T follicular helper cell (primary cell): Measurements from ENCODE around the gene ZNF532.
A peak's percentile ranks its signal among the peaks of the same experiment; 100 is the strongest.
"Not testable (repeated sequence)": the region's sequence is repeated elsewhere in the genome, so short reads cannot be mapped to it uniquely, and the experiment has no call there.

ENCODE experiments used
- DNase-seq: peaks from one replicate; pipeline ENCODE4 v3.0.0-alpha.2; 2020; ENCODE audit warnings: low read depth

The ZNF532 gene

GRCh38 chr18:58847383-58848071, 17.1 kb upstream of the ZNF532 start:
- no peak for DNase-seq

- DNase-seq = no peak
Measured at GRCh38 chr18:58848685-58849084, 16.0 kb upstream of the ZNF532 start.

GRCh38 chr18:58850786-58851469, 13.7 kb upstream of the ZNF532 start:
- DNase-seq = no peak

- DNase-seq = no peak
Measured at GRCh38 chr18:58851856-58852255, 12.8 kb upstream of the ZNF532 start.

- no peak for DNase-seq
Measured at GRCh38 chr18:58852629-58853028, 12.0 kb upstream of the ZNF532 start.

- DNase-seq = no peak
Measured at GRCh38 chr18:58853561-58853960, 11.1 kb upstream of the ZNF532 start.

GRCh38 chr18:58855521-58855920, 9.2 kb upstream of the ZNF532 start:
- not testable (repeated sequence) for DNase-seq

GRCh38 chr18:58856881-58857280, 7.8 kb upstream of the ZNF532 start:
- DNase-seq = no peak

- no peak for DNase-seq
Measured at GRCh38 chr18:58858591-58859468, 5.8 kb upstream of the ZNF532 start.

GRCh38 chr18:58859907-58860306, 4.8 kb upstream of the ZNF532 start:
- DNase-seq = no peak

- DNase-seq = no peak
Measured at GRCh38 chr18:58860747-58861231, 3.9 kb upstream of the ZNF532 start.

GRCh38 chr18:58861353-58861752, 3.3 kb upstream of the ZNF532 start:
- no peak for DNase-seq

- DNase-seq = no peak
Measured at GRCh38 chr18:58861861-58862301, 2.8 kb upstream of the ZNF532 start.

- DNase-seq = no peak
Measured at GRCh38 chr18:58862356-58862755, 2.3 kb upstream of the ZNF532 start.

GRCh38 chr18:58862851-58863538, 1.7 kb upstream of the ZNF532 start:
- DNase-seq = no peak

- peak; percentile 5 for DNase-seq
Measured at GRCh38 chr18:58863539-58864145, 1.0 kb upstream of the ZNF532 start.

GRCh38 chr18:58865033-58865590, 435 bp downstream of the ZNF532 start:
- no peak for DNase-seq

GRCh38 chr18:58865701-58866065, 1.0 kb downstream of the ZNF532 start:
- DNase-seq = no peak

- DNase-seq = no peak
Measured at GRCh38 chr18:58866066-58866772, 1.5 kb downstream of the ZNF532 start.

- DNase-seq = no peak
Measured at GRCh38 chr18:58866773-58867150, 2.1 kb downstream of the ZNF532 start.
